Activated T-helper 17 cell treated with anti-CD3 and anti-CD28 coated beads, Interleukin-2, amount 50 U/mL, for 72 hours (primary cell): ENCODE measurements around the gene PLAGL1. TPM values are rescaled to one million over a fixed set of nuclear protein-coding genes. Genes with fewer than 3 reads are reported as not detected.

ENCODE experiments used
- ATAC-seq: fragments of 150-1000 bp; cut with Tn5 transposase; replicated peaks from 2 replicates; pipeline ENCODE4 v1.10.0; 2021; ENCODE audit warnings: mild to moderate bottlenecking, moderate library complexity
- H3K27ac Mint-ChIP-seq: one replicate; pipeline ENCODE4 v1.8.0; 2022; ENCODE audit warnings: mixed read lengths
- H3K27me3 Mint-ChIP-seq: one replicate; pipeline ENCODE4 v1.8.0; 2022; ENCODE audit warnings: mixed read lengths
- H3K36me3 Mint-ChIP-seq: one replicate; pipeline ENCODE4 v1.8.0; 2022; ENCODE audit warnings: low read depth, mild to moderate bottlenecking, mixed read lengths
- H3K4me1 Mint-ChIP-seq: one replicate; pipeline ENCODE4 v1.8.0; 2022; ENCODE audit warnings: mixed read lengths
- H3K4me3 Mint-ChIP-seq: one replicate; pipeline ENCODE4 v1.8.0; 2022; ENCODE audit warnings: mild to moderate bottlenecking, mixed read lengths
- H3K9me3 Mint-ChIP-seq: one replicate; pipeline ENCODE4 v1.8.0; 2022; ENCODE audit warnings: mixed read lengths
- total RNA-seq, 2 donors: library from RNA; stranded (reverse); gene quantifications; one replicate each; pipeline ENCODE4 v1.2.3, GENCODE V29; 2022

Gene PLAGL1
- total RNA-seq, 2 donors from 2014 or later, result 15.5 to 77.8 TPM

GRCh38 chr6:143902827-143903226, 105.2 kb downstream of the PLAGL1 start:
- H3K9me3 Mint-ChIP-seq, result no peaks in the 10 kb centered on the region
- no peak overlapping the region for H3K4me3 Mint-ChIP-seq
- H3K27me3 Mint-ChIP-seq, result no peaks in the 10 kb centered on the region
- no peak overlapping the region for H3K27ac Mint-ChIP-seq
- no peaks in the 10 kb centered on the region for H3K36me3 Mint-ChIP-seq
- H3K4me1 Mint-ChIP-seq, result peaks cover 4% of the 10 kb centered on the region
- no peak for ATAC-seq

GRCh38 chr6:143901885-143902750, 105.9 kb downstream of the PLAGL1 start:
- peaks cover 4% of the 10 kb centered on the region for H3K4me1 Mint-ChIP-seq
- peak overlapping the region; percentile 31 for H3K27ac Mint-ChIP-seq
- no peaks in the 10 kb centered on the region for H3K27me3 Mint-ChIP-seq
- H3K9me3 Mint-ChIP-seq, result no peaks in the 10 kb centered on the region
- no peaks in the 10 kb centered on the region for H3K36me3 Mint-ChIP-seq
- peak overlapping the region; percentile 19 for H3K4me3 Mint-ChIP-seq
- ATAC-seq, result peak; percentile 89

- no peaks in the 10 kb centered on the region for H3K36me3 Mint-ChIP-seq
- peaks cover 4% of the 10 kb centered on the region for H3K4me1 Mint-ChIP-seq
- H3K4me3 Mint-ChIP-seq, result no peak overlapping the region
- H3K9me3 Mint-ChIP-seq, result no peaks in the 10 kb centered on the region
- no peaks in the 10 kb centered on the region for H3K27me3 Mint-ChIP-seq
- no peak for ATAC-seq
- no peak overlapping the region for H3K27ac Mint-ChIP-seq
These were observed 107.7 kb downstream of the PLAGL1 start for GRCh38 chr6:143900358-143900757.

GRCh38 chr6:143896126-143896860, 111.8 kb downstream of the PLAGL1 start:
- no peaks in the 10 kb centered on the region for H3K36me3 Mint-ChIP-seq
- no peak overlapping the region for H3K27ac Mint-ChIP-seq
- H3K9me3 Mint-ChIP-seq, result no peaks in the 10 kb centered on the region
- H3K4me3 Mint-ChIP-seq, result no peak overlapping the region
- no peak for ATAC-seq
- H3K4me1 Mint-ChIP-seq, result peaks cover 4% of the 10 kb centered on the region
- no peaks in the 10 kb centered on the region for H3K27me3 Mint-ChIP-seq

- no peaks in the 10 kb centered on the region for H3K36me3 Mint-ChIP-seq
- H3K27ac Mint-ChIP-seq, result no peak overlapping the region
- no peak overlapping the region for H3K4me3 Mint-ChIP-seq
- H3K4me1 Mint-ChIP-seq, result no peaks in the 10 kb centered on the region
- H3K27me3 Mint-ChIP-seq, result no peaks in the 10 kb centered on the region
- H3K9me3 Mint-ChIP-seq, result no peaks in the 10 kb centered on the region
- ATAC-seq, result no peak
These were observed 113.4 kb downstream of the PLAGL1 start for GRCh38 chr6:143894655-143895054.

Other genes with a start within 250 kb of the PLAGL1 start
- 10 to 100 TPM; 16.6 to 40.3 TPM for gene LTV1, start 164.9 kb downstream of the PLAGL1 start, total RNA-seq
- not detected for gene ZC2HC1B, start 143.8 kb downstream of the PLAGL1 start, total RNA-seq
- 100 to 1,000 TPM; 114 to 200 TPM for gene SF3B5, start 87.3 kb upstream of the PLAGL1 start, total RNA-seq
- gene STX11, start 142.3 kb upstream of the PLAGL1 start, total RNA-seq, result 10 to 100 TPM; 22.3 to 25.9 TPM